ENCODE results near the gene SP2.

DNA sequence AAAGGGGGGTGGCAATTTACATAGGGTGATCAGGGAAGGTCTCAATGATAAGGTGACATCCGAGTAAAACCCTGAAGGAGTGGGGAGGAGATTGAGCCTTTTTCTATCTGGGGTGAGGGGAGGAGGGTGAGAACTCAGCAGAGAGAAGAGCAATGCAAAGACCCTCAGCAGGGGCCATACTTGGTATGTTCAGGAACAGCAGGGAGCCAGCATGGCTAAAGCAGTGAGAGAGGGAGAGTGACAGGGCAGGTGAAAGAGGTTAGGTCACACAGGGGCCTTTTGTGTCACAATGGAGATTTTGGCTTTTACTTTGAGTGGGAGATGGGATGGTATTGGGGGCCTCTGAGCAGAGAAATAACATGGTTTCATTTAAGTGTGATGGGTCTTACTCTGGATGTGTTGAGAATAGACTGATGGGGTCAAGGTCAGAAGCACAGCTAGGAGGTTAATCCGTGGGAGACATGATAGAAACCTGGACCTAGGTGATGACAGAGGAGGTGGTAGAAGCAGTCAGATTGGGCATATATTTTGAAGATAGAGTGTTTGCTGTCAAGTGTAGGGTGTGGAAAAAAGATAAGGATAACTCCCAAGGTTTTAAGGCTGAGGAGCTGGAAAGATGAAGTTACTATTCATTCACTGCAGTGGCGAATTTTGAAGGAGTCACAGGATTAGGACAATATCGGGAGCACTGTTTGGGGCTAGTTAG, 6.2 kb downstream of the SP2 start:
- TF ChIP-seq, protein P1, sequence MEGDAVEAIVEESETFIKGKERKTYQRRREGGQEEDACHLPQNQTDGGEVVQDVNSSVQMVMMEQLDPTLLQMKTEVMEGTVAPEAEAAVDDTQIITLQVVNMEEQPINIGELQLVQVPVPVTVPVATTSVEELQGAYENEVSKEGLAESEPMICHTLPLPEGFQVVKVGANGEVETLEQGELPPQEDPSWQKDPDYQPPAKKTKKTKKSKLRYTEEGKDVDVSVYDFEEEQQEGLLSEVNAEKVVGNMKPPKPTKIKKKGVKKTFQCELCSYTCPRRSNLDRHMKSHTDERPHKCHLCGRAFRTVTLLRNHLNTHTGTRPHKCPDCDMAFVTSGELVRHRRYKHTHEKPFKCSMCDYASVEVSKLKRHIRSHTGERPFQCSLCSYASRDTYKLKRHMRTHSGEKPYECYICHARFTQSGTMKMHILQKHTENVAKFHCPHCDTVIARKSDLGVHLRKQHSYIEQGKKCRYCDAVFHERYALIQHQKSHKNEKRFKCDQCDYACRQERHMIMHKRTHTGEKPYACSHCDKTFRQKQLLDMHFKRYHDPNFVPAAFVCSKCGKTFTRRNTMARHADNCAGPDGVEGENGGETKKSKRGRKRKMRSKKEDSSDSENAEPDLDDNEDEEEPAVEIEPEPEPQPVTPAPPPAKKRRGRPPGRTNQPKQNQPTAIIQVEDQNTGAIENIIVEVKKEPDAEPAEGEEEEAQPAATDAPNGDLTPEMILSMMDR (IDR thresholded peaks at IDR 0.05) = no peak
- no peak for TF ChIP-seq POLR2A (IDR thresholded peaks at IDR 0.05)
